HS-27A (cell line): Measurements from ENCODE around the gene ADAM22.

ENCODE experiments used
- DNase-seq: peaks from one replicate; pipeline ENCODE4 v3.0.0-alpha.2; 2012; ENCODE audit warnings: low read depth, missing footprints

Gene ADAM22

DNA sequence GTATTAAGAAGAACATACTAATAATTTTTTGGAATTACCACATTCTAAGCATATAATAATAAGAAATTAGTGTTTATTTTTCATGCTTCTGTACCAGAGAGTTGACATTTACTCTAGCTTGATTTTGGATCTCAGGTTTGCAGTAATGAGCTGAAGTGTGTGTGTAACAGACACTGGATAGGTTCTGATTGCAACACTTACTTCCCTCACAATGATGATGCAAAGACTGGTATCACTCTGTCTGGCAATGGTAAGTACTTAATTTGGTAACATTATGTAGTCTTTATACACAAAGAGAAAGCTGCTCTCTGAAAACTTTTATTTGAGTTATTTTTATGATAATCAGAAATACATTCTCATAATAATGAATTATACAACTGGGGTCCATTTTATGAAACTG lies 231.6 kb downstream of the ADAM22 start:
- DNase-seq, result no peak

DNA sequence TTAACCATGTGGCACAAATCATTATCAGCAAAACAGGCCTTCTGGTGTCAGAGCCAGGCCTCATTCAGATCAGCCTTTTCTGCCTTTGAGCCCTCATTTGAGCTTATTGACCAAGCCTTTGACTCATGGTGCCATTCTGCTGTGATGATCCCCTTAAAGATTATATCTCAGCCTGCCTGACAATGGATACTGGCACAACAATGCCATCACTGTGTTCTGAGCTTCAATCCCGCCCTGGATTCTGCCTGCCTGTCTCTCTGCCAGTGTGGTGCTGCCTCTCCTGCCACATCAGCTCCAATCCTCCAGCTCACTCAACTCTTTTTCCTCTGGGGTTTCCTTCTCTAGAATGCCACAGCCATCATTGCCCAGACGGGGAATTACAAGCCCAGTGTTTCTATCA lies 233.2 kb downstream of the ADAM22 start:
- DNase-seq, result no peak

DNA sequence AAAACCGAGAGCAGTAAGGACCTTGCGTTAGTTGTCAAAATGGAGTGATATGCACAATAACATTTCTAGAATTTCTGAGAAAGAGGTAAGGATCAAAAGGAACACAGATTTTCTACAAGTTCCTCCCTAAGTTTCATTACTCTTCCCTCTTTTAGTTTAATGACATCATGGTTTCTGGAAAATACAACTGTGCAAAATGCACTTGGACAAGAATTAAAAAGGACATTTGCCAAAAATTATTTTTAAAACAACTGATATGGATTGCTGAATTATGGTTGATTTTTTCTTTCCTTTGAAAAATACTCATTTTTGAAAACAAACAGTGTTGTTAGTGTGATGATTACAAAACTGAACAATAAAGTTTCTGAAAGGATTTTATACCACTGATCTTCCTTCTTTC lies 233.7 kb downstream of the ADAM22 start:
- no peak for DNase-seq

DNA sequence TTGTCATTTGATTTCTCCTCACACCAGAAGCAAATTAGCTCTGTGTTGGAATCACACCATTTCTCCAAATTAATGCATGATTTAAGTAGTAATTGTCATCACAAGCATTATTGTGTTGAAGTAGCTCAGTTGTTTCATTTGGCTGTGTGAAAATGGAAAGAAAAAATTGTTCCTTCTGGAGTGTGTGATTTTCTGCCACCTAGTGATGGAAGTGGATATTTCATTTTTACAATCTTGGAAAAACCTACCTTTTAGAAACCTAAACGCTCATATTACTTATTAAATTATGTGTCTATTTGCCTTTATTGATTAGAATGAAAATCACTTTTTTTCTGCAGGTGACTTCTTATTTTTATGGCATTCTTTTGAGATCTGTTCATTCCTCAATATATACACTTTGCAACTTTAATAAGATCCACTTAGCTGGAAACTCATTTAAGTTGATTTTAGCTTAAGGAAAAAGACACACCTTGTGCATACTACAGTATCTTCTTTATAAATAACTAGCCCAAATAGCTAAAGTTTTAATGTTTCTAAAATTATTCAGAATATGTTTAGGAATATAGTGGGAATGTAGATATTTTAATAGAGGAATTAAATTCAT lies 235.8 kb downstream of the ADAM22 start:
- DNase-seq, result no peak

DNA sequence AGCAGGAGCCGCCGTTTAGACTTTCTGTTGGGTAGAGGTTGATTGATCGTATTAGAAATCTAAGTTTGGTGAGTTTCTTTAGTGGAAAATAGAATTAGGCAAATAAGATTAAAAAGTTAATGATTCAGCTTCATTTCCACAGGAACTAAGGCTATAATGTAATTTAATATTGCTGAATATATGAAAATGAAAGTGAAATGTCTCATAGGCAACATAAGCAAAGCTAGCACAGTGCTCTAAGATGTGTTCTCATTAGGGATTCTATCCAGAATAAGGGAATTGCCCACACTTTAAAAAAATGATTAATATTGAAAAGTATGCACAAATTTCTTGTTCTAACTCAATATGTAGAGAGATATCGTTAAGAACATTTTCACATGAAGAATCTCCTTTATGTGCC lies 238.8 kb downstream of the ADAM22 start:
- DNase-seq, result no peak

DNA sequence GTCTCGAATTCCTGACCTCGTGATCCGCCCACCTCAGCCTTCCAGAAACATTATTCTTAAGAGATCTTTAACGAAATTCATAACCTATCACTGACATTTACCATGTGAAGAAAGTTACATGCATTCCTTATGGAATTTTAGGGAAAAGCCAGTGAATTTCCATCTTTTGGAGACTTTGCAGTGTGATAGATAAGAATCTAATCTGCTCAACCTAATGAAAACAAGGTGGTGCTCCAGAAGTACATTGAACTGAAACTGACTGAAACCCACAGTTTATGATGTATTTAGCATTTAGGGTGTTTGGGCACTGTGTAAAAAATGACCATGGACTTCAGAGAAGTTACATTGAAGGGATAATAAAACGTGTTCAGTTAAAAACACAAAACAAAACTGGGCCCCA lies 242.1 kb downstream of the ADAM22 start:
- no peak for DNase-seq

DNA sequence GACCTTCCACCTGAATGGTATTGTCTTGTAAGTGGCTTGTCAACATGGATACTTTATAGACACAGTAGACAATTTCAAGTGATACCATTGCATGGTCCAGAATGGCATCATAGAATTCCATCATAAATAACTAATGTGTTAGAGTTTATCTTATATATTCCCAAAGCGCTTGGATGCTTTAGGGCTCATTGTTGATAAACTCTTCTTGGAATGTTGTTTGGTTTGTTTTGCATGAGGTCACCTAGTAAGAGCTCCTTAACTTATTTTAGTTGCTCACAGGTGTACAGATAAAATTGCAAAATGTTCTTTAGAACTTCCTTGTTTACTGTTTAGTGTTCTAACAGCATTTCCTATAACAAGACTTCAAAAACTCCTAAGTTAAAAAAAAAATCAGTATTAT lies 249.0 kb downstream of the ADAM22 start:
- no peak for DNase-seq

DNA sequence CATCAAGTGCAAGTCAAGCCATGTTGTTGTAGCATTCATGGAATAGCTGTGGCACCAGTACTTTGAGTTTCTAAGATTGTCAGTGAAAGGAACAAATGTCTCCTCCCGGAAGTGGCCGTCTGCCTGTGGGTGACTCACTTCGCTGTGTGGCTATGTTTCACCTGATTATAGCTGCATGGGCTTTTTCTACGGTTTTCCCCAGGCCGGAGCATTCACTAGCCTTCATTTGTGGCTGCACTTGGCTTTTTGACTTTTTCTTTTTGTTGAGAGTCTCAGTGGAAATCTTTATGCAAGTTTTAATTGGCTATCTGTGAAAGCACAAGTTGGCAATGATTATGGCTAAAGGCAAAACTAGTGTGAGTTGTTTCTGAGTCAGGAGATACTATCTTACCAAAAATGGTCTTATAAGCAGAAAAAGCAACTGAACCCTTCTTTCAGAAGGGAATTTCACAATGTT lies 250.8 kb downstream of the ADAM22 start:
- DNase-seq, result no peak

DNA sequence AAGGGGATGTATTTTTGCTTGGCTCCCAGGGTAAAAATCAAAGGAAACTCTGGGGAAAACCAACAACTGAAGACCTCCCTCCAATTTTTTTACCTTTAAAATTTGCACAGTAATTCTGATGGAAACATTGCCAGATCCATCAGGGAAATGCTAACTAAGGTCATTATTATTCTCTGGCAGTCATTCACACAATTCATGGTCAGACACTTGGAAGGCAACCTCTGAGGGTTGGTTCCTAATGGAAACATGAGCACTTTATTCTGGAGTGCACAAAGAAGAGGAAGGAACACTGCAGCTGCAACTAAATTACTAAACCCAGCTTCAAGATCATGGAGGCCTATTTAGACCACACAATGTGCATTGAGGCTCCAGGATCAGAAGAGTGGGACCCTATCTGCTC lies 251.6 kb downstream of the ADAM22 start:
- DNase-seq, result no peak

DNA sequence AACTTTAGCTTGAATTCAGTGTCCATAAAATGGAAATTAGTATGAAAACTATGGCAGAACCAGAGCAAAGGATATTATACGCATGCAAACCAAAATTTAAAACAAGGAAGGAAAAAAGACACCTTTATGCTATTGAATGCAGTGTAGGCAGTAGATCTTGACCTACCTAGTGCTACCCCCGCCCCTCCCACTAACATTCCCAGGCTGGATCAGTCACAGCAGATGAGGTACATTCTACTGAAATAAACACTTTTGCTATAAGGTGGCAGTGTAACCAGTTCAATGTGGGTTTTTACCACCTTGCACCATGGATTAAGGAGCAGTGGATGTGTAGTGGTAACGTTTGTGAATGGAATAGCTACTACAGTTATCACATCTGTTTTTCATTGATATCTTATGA lies 257.9 kb downstream of the ADAM22 start:
- no peak for DNase-seq

DNA sequence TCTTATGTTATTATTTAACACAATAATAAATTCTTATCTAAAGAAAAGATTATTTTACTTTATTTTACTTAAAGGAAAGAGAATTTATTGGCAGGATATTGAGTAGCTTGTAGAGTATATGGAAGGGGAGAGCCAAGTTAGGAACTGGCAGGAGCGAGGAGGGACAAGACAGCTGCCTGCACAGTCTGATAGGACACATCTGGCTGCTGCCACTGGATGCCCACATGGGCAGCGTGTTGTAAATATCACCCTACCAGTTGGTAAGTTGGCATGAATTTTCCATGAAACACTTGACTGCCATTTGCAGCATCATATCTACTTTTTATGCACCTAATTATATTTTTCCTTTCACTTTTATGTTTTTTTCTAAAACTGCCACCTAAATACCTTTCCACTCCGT lies 266.2 kb downstream of the ADAM22 start:
- no peak for DNase-seq

DNA sequence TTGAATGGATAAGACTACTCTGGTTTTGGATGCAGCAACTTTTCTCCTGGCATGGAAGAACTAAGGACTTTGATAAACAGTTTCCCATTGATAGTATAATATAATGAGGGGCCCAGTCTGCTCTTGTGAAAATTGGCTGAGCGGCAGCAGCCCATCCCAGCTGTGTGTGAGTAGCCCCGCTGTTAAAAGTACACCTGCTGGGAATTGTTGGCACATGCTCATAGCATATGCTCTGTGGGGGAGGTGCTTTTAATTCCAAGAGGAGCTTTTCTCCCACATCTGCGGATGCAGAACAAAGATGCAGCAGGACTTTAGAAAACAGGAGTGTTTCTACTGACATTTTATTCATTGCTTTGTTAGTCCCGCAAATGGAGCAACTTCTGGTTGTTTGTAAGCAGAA lies 266.7 kb downstream of the ADAM22 start:
- DNase-seq, result no peak

DNA sequence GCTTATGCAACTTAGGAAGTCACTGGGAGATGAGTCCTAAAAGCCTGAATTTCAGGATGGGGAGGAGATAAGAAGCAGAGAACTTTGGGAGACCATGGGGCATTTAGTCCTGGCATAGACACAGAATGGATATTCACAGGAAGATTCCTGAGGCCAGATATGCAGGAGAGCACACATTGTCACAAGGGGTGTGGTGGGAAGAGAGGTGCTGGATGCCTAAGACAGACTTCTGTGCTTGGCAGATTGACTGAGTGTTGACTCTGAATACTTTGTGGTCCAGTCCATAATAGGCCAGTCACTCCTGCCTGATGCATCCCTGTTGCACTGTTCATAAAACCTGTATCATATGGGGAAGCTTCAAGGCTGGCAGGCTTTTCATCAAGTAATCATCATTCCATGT lies 267.3 kb downstream of the ADAM22 start:
- no peak for DNase-seq

DNA sequence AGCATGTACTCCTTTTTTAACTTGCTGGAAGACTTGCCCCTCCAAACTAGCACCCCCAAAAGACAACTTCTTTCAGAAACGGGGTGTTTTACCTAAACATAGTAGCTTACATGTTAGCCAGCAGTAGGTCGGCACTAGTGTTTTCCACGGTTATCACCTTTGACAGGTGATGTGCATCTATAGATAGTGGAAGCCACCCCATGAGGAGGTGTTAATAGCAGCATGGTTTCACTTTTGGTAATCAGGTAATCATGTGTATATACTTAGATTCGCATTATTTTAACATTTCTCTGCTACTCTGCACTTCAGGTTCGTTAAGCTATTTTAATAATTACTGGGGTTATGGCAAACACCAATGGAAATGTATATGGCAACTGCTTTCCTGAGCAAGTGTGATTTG lies 268.2 kb downstream of the ADAM22 start:
- no peak for DNase-seq

DNA sequence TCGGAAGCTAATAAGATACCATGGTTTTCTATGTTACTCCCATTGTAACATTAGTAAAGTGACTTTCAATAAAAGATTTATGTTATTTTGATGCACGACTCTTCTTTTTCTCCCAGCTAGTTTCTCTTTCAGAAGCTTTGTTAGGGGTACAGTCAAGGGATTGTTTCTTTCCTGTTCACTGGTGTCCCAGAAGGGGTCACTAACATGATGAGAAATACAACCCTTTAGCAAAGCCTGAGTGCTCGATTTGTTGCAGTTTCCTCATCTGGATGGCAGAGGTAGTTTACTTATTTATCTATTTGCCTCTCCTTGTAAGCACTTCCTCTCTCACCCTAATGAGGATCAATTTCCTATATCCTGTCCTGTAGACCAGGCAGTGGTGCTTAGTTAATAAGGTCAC lies 268.7 kb downstream of the ADAM22 start:
- DNase-seq, result no peak

DNA sequence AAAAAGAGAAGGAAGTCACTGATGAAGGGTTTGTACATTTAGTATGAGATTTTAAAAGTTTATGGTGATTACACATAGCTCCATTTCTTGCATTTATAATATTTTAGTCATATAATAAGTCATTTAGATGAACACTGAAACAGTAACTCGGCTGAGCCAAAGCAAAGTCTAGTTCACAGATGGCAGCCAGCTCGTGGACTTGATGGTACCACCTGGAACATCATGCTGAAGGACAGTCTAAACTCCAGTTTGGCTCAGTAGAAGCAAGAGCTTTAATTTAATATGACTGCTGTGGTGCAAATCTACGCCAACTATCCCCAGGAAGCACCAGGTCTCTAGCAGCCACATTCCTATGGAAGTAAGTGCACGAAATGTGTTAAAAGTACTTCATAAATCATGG lies 269.4 kb downstream of the ADAM22 start:
- DNase-seq, result no peak

DNA sequence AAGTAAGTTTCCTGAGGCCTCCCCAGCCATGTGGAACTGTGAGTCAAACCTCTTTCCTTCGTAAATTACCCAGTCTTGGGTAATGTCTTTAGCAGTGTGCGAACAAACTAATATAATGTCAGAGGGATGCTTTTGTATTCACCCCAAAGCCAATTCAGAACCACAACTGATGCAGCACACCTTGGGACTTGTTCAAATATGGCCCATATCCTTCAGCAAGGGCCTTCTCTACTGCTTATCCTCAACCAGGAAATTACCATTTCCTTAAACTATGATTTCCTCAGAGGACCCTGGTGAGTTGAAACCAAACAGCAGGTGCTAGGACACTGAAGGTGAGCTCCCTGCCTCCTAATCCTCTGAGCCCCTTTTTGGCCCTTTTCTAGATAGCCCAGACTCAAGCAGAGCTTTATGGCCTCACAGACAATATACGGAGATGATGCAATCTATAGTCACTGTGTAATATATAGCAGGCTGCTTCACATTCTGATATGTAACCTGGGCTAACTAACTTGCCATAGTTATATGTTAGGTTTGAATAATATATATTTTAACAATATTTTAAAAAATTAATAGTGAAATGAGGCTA lies 270.6 kb downstream of the ADAM22 start:
- no peak for DNase-seq

DNA sequence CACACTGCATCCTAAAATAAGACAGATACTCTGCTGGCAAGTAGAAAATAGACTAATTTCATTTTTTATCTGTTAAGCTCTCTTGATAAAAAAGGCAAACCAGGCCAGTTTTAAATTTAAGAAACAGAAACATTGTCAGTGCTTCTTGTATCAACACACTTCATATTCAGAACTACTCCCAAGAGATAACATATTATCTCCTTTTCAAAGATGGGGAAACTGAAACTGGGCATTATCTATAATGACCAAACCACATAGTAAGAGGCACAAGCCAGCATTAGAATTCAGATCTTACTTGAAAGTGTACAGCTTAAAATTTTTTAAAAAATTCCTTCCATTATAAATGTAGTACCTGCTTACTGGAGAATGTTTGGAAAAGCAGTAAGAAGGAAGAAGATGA lies 271.1 kb downstream of the ADAM22 start:
- DNase-seq, result no peak

DNA sequence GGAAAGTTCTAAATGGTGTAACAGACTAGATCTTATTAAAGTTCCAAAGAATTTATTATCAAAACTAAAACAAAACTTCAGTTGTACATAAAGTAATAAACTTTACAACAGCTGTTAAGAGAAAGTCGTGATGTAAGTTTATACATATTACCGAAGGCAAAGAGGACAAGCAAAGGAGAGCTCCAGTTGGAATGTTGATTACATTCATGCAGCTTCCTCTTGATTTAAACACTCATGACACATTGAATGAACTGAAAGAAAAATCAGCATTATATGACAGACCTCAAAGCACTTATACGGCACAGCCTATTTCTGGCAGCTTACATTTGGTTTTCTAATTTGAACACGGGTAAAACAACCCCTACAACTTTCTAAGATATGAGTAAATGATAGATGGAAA lies 272.2 kb downstream of the ADAM22 start:
- DNase-seq, result no peak

DNA sequence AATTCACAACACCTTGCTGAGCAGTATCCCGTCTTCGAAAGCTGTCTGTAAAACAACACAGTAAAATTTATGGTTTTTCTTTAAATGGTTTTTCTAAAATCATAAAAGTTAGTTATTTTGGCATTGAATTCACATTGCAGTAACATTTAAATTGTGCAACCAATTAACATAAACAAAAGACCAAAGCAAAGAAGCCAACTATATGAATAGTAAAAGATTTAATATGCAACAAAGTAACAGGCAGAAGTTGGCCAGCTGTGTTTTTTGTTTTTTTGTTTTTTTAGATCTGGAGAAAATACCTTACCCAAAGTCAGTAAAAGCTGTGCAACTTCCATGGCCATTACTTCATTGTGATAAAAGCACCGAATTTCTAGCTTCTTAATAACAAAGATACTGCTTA lies 274.5 kb downstream of the ADAM22 start:
- DNase-seq, result no peak

DNA sequence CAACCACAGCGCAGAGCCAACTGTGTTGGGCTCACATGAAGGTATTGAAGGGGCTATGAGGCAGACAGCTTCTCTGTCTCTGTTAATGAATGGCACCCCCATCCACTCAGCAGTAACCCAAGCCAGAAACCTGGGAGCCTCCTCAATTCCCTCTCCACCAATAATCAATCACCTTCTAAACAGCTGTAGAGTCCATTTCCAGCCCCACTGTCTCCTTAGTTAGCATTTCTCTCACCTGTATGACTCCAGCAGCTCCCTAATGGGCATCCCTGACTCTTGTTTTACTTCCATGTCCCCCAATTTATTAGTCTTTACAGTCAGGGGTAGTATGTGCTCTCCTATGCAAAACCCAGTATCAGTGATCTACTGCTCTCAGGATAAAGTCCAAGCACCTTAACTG lies 278.9 kb downstream of the ADAM22 start:
- no peak for DNase-seq

DNA sequence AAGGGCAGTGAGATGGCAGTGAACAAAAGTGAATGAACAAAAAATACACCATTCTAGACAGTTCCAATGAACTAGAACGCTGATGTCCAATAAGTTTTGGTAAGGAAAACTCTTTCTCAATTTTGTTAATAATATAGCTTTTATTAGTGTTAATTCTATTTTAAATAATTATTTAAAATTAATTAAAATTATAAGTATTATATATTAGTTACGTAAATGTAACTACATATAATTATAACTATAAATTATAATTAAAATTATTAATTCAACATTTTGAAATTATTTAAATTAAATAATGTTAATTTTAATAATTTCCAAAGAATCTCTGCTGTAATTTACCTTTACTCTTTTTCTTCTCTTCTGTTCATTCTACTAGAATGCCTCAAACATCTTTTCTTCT lies 280.4 kb downstream of the ADAM22 start:
- no peak for DNase-seq

DNA sequence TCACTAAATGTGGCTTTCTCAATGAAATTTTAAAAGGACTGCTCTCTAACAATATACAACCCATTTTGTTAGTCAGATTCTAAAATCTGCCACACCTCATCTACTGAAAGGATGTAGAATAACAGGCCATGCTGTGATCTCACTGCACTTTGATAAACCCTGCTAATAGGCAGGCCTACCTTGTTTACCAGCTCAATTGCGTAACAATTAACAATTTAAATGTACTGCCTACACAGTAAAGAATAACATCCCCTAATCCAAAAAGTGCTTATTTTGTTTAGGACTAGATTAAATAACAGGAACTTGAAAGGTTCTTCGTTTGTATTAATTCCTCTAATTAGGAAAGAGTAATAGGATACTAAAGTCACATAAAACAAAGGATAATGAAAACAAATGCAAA lies 281.2 kb downstream of the ADAM22 start:
- no peak for DNase-seq

DNA sequence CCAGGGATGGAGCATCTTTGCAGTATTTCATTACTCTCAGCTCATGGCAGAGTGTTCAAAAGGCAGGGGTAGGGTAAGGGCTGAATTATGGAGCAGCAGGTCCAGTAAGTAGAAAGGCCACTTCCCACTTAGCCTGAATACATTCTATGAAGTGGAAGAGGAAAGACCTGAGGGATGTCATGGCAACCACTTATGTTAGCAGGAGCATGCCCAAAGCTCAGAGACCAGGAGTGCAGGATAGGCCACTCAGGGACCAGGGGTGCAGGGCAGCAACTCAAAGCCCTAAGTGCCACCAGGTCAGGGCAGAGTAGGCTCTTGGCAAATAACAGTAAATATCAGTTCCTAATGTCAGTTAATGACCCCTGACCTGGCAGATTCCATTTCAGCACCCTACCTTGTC lies 282.2 kb downstream of the ADAM22 start:
- no peak for DNase-seq
